GM12878 (cell line): ENCODE data around the gene EMP3. TPM values are rescaled to one million over a fixed set of nuclear protein-coding genes. Genes with fewer than 3 reads are reported as not detected.

Experiments
- BMI1 ChIP-seq: fragments of 450-650 bp; IDR thresholded peaks from 2 replicates; pipeline ENCODE4 v1.6.1; 2016; ENCODE audit warnings: mild to moderate bottlenecking, moderate library complexity, borderline replicate concordance
- CBX3 ChIP-seq: fragments of 200-600 bp; sonication (generic); IDR thresholded peaks from 2 replicates; pipeline ENCODE4 v1.6.1; 2016; ENCODE audit warnings: low read depth, borderline replicate concordance
- CEBPB ChIP-seq, 2 experiments: fragments of 150-350 bp in 1 of 2; IDR thresholded peaks; 2 replicates each; pipeline ENCODE4 v1.6.1; 2012 to 2014; ENCODE audit warnings: low read depth in 2 of 2, low read length in 2 of 2, borderline replicate concordance in 1 of 2, inconsistent platforms in 1 of 2
- CHD1 ChIP-seq: IDR thresholded peaks from 2 replicates; pipeline ENCODE4 v1.6.1; 2012; ENCODE audit warnings: low read depth, low read length, improper control_type of control experiment
- CHD2 ChIP-seq: IDR thresholded peaks from 2 replicates; pipeline ENCODE4 v1.6.1; 2011; ENCODE audit warnings: low read depth, low read length, improper control_type of control experiment, borderline replicate concordance
- CREB1 ChIP-seq: IDR thresholded peaks from 2 replicates; pipeline ENCODE4 v1.6.1; 2012; ENCODE audit warnings: low read depth, mild to moderate bottlenecking, inconsistent platforms
- EZH2 ChIP-seq: IDR thresholded peaks from 2 replicates; pipeline ENCODE4 v1.6.1; 2012; ENCODE audit warnings: low read depth, mild to moderate bottlenecking, control low read depth, inconsistent platforms, low read length, borderline replicate concordance; ENCODE audit not compliant: control insufficient read depth
- GABPA ChIP-seq: IDR thresholded peaks from 2 replicates; pipeline ENCODE4 v1.6.1; 2014; ENCODE audit warnings: antibody characterized with exemption, low read depth, mild to moderate bottlenecking, inconsistent platforms
- HCFC1 ChIP-seq: fragments of 150-350 bp; IDR thresholded peaks from 2 replicates; pipeline ENCODE4 v1.6.1; 2014; ENCODE audit warnings: low read length
- JUNB ChIP-seq: IDR thresholded peaks from 2 replicates; pipeline ENCODE4 v1.6.1; 2016; ENCODE audit warnings: antibody characterized with exemption, mild to moderate bottlenecking
- JUND ChIP-seq: IDR thresholded peaks from 2 replicates; pipeline ENCODE4 v1.6.1; 2012; ENCODE audit warnings: low read depth, mild to moderate bottlenecking, low read length, improper control_type of control experiment, moderate library complexity
- MEF2B ChIP-seq: fragments of 450-650 bp; IDR thresholded peaks from 2 replicates; pipeline ENCODE4 v1.6.1; 2018; ENCODE audit warnings: mild to moderate bottlenecking, moderate library complexity; ENCODE audit not compliant: partially characterized antibody, poor library complexity, severe bottlenecking
- MTA2 ChIP-seq: fragments of 450-650 bp; IDR thresholded peaks from 2 replicates; pipeline ENCODE4 v1.6.1; 2016; ENCODE audit warnings: low read depth, mild to moderate bottlenecking, moderate library complexity
- NR2F1 ChIP-seq: fragments of 450-650 bp; conservative IDR thresholded peaks from 2 replicates; pipeline ENCODE4 v1.6.1; 2017; ENCODE audit warnings: mild to moderate bottlenecking
- RAD21 ChIP-seq: IDR thresholded peaks from 2 replicates; pipeline ENCODE4 v1.6.1; 2011; ENCODE audit warnings: mild to moderate bottlenecking, low read depth, low read length, moderate library complexity; ENCODE audit not compliant: insufficient read depth
- RB1 ChIP-seq: fragments of 450-650 bp; formaldehyde crosslinking; IDR thresholded peaks from 2 replicates; pipeline ENCODE4 v1.6.1; 2017; ENCODE audit warnings: mild to moderate bottlenecking, borderline replicate concordance
- RCOR1 ChIP-seq: conservative IDR thresholded peaks from 2 replicates; pipeline ENCODE4 v1.6.1; 2012; ENCODE audit warnings: low read depth, low read length, improper control_type of control experiment
- SMARCA5 ChIP-seq: fragments of 450-650 bp; IDR thresholded peaks from 2 replicates; pipeline ENCODE4 v1.6.1; 2017; ENCODE audit warnings: mild to moderate bottlenecking
- SREBF1 ChIP-seq: IDR thresholded peaks from 2 replicates; pipeline ENCODE4 v1.6.1; 2012; ENCODE audit warnings: mild to moderate bottlenecking, low read length
- TARDBP ChIP-seq: IDR thresholded peaks from 2 replicates; pipeline ENCODE4 v1.6.1; 2016; ENCODE audit warnings: borderline replicate concordance
- ZNF384 ChIP-seq: IDR thresholded peaks from 2 replicates; pipeline ENCODE4 v1.6.1; 2012; ENCODE audit warnings: low read depth, mild to moderate bottlenecking, low read length, improper control_type of control experiment, borderline replicate concordance
- polyA plus RNA-seq, 11 experiments: library from polyadenylated mRNA; depleted of rRNA in 4 of 11; unstranded in 6 of 11; stranded (reverse) in 5 of 11; fragments of >200 nt; fragmentation: Nextera tagmentation in 4 of 11; fragmentation: Illumina TruSeq in 1 of 11; extraction: Ambion mirVana in 4 of 11; extraction: Trizol in 1 of 11; gene quantifications; 1 replicate in 1 of 11; 2 replicates in 10 of 11; pipeline versions ENCODE4 v1.2.1 to v1.2.3, GENCODE V29; 2011 to 2016; ENCODE audit warnings: inconsistent platforms in 2 of 11, missing spikeins in 2 of 11, low read depth in 1 of 11
- total RNA-seq, 4 experiments: library from RNA; depleted of rRNA in 3 of 4; stranded (reverse); fragments of >200 nt in 3 of 4; fragmentation: Illumina TruSeq in 1 of 4; extraction: Trizol in 1 of 4; gene quantifications; 2 replicates each; pipeline versions ENCODE4 v1.2.1 to v1.2.3, GENCODE V29; 2013 to 2021
- TF ChIP-seq, protein P1 (sequence below): fragments of 450-650 bp; IDR thresholded peaks from 2 replicates; pipeline ENCODE4 v1.6.1; 2018; ENCODE audit warnings: borderline replicate concordance, mild to moderate bottlenecking; ENCODE audit not compliant: partially characterized antibody
- TF ChIP-seq, protein P2 (sequence below): fragments of 450-650 bp; IDR thresholded peaks from 2 replicates; pipeline ENCODE4 v1.6.1; 2017; ENCODE audit warnings: mild to moderate bottlenecking
- TF ChIP-seq, protein P3 (sequence below): IDR thresholded peaks from 2 replicates; pipeline ENCODE4 v1.6.1; 2011; ENCODE audit warnings: borderline replicate concordance, low read depth, mild to moderate bottlenecking, moderate library complexity, mixed read lengths, low read length; ENCODE audit not compliant: insufficient read depth; ENCODE audit errors: extremely low read length
- TF ChIP-seq, protein P4 (sequence below): IDR thresholded peaks from 2 replicates; pipeline ENCODE4 v1.6.1; 2011; ENCODE audit warnings: low read depth, mild to moderate bottlenecking, low read length, moderate library complexity, borderline replicate concordance; ENCODE audit errors: extremely low read depth

Gene EMP3
- total and polyA plus RNA-seq, 10 of the 15 experiments (the other 5 are each of a cell fraction or from before 2014, with no cell fraction given): 53.2 to 224 (median 134) TPM

DNA sequence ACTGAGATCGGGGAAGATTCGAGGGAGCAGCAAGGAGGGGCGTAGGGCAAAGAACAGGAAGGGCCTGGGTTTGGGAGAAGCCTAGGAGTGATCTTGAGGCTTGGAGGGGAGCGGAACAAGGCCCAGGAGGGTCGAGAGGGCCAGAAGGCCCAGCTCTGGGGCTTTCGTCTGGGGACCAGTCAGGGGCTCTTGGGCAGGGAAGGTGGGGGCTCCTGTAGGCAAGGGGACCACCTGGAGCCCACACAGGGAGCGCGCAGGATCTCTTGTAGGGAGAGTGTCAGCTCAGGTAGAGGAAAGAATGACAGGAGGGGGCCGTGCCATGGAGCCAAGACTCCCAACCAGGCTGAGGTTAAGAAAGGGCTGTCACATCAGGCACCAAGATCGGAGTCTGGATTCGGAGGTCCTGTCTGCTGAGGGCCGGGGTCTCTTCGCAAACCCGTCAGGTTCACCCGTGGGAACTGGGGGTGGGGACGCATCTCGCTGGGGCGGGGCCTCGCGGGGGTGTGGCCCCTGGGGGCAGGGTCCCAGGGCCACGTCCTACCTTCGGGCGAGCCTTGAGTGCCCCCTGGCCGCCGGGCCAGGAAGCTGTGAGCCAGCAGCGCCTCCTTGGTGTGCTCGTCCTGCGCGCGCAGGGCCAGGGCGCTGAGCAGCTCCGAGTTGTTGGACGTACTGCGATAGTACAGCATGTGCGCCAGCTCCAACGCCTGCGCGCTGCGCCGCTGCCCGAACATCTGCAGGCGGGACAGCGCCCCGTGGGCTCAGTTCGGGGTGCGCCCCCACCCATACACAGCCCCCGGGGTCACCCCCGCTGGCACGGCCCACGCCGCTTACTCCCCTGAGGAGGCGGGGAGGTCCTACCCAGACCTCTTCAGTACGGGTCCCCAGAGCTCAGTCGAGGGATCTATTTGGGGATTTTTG is 8.4 kb downstream of the EMP3 start (continued):
- no peak for TF ChIP-seq ZNF384
- TF ChIP-seq SREBF1: no peak
- no peak for TF ChIP-seq CHD1
- TF ChIP-seq RCOR1: 0 out of 2 replicates have a peak, but pooled peaks have one; percentile 49
- peak; percentile 44 for TF ChIP-seq MTA2
- no peak for TF ChIP-seq GABPA
- TF ChIP-seq RB1: no peak; the same call in 1 of the 2 replicates
- peak; percentile 6 for TF ChIP-seq NR2F1
- no peak for TF ChIP-seq JUND
- no peak for TF ChIP-seq SMARCA5
- TF ChIP-seq, protein P1, sequence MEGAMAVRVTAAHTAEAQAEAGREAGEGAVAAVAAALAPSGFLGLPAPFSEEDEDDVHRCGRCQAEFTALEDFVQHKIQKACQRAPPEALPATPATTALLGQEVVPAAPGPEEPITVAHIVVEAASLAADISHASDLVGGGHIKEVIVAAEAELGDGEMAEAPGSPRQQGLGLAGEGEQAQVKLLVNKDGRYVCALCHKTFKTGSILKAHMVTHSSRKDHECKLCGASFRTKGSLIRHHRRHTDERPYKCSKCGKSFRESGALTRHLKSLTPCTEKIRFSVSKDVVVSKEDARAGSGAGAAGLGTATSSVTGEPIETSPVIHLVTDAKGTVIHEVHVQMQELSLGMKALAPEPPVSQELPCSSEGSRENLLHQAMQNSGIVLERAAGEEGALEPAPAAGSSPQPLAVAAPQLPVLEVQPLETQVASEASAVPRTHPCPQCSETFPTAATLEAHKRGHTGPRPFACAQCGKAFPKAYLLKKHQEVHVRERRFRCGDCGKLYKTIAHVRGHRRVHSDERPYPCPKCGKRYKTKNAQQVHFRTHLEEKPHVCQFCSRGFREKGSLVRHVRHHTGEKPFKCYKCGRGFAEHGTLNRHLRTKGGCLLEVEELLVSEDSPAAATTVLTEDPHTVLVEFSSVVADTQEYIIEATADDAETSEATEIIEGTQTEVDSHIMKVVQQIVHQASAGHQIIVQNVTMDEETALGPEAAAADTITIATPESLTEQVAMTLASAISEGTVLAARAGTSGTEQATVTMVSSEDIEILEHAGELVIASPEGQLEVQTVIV: no peak
- TF ChIP-seq, protein P2, sequence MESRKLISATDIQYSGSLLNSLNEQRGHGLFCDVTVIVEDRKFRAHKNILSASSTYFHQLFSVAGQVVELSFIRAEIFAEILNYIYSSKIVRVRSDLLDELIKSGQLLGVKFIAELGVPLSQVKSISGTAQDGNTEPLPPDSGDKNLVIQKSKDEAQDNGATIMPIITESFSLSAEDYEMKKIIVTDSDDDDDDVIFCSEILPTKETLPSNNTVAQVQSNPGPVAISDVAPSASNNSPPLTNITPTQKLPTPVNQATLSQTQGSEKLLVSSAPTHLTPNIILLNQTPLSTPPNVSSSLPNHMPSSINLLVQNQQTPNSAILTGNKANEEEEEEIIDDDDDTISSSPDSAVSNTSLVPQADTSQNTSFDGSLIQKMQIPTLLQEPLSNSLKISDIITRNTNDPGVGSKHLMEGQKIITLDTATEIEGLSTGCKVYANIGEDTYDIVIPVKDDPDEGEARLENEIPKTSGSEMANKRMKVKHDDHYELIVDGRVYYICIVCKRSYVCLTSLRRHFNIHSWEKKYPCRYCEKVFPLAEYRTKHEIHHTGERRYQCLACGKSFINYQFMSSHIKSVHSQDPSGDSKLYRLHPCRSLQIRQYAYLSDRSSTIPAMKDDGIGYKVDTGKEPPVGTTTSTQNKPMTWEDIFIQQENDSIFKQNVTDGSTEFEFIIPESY: no peak
- TF ChIP-seq TARDBP: no peak
- TF ChIP-seq CHD2: peak; percentile 73; the same call in 1 of the 2 replicates
- no peak for TF ChIP-seq CREB1
- TF ChIP-seq, protein P3, sequence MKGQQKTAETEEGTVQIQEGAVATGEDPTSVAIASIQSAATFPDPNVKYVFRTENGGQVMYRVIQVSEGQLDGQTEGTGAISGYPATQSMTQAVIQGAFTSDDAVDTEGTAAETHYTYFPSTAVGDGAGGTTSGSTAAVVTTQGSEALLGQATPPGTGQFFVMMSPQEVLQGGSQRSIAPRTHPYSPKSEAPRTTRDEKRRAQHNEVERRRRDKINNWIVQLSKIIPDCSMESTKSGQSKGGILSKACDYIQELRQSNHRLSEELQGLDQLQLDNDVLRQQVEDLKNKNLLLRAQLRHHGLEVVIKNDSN: no peak
- TF ChIP-seq BMI1: no peak
- TF ChIP-seq JUNB: no peak
- 0 out of 2 replicates have a peak, but pooled peaks have one; percentile 19 for TF ChIP-seq HCFC1
- TF ChIP-seq MEF2B: peak; percentile 64
- no peak for TF ChIP-seq CBX3
- peak; percentile 91 for TF ChIP-seq RAD21
- TF ChIP-seq EZH2: no peak
- no peak for TF ChIP-seq CEBPB (IDR thresholded peaks at IDR 0.05; ENCODE audit: borderline replicate concordance in 1 of 2, low read depth in 2 of 2, low read length in 2 of 2)
- TF ChIP-seq, protein P4, sequence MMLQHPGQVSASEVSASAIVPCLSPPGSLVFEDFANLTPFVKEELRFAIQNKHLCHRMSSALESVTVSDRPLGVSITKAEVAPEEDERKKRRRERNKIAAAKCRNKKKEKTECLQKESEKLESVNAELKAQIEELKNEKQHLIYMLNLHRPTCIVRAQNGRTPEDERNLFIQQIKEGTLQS: no peak
